Measurements from ENCODE around the gene SRY.
"Not testable (repeated sequence)": the region's sequence is repeated elsewhere in the genome, so short reads cannot be mapped to it uniquely, and the experiment has no call there.

The SRY gene

GRCh38 chrY:2787600-2787999 is at the start of gene SRY:
SRY (minus strand) TSS chrY:2787682; CDS start chrY:2787603, 79 bp downstream.
- DNase-seq (ENCODE audit: low spot score): no peak

DNA sequence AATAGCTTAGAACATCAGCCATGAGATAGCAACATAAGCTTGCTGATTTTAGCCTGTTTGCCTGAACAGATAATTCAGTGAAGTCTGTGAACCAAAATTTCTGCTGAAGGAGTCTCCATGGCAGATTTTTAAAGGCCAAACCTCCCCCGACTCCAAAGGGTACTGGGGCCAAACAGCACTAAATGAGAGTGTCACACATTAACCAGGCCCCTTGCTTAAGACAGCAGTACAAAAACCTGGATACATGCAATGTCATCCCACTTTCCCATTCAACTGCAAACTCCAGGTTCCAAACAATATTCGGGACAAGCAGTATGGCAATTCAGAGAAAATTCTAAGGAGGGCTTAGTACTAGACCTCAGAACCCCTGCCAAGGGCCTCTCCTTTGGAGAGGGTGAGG is 49.6 kb upstream of the SRY start:
- no peak for DNase-seq (ENCODE audit: low spot score)

- DNase-seq (ENCODE audit: low spot score): no peak
Measured at GRCh38 chrY:2835230-2835629, 47.7 kb upstream of the SRY start.

DNA sequence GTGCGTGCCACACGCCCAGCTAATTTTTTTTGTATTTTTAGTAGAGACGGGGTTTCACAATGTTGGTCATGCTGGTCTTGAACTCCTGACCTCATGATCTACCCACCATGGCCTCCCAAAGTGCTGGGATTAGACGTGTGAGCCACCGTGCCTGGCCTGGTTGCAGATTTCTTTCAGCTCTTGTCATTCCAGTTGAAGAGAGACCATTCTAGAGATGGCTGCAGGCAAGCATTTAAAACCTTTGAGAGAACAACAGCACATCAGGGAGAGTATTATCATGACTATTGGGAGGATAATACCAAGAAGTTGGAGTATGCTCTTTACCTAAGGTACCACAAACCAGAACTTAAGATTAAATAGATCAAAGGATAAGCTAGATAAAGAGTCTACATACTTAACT is 41.0 kb upstream of the SRY start:
- no peak for DNase-seq (ENCODE audit: low spot score)

GRCh38 chrY:2824471-2824870 is 37.0 kb upstream of the SRY start:
- no peak for DNase-seq (ENCODE audit: low spot score)

DNA sequence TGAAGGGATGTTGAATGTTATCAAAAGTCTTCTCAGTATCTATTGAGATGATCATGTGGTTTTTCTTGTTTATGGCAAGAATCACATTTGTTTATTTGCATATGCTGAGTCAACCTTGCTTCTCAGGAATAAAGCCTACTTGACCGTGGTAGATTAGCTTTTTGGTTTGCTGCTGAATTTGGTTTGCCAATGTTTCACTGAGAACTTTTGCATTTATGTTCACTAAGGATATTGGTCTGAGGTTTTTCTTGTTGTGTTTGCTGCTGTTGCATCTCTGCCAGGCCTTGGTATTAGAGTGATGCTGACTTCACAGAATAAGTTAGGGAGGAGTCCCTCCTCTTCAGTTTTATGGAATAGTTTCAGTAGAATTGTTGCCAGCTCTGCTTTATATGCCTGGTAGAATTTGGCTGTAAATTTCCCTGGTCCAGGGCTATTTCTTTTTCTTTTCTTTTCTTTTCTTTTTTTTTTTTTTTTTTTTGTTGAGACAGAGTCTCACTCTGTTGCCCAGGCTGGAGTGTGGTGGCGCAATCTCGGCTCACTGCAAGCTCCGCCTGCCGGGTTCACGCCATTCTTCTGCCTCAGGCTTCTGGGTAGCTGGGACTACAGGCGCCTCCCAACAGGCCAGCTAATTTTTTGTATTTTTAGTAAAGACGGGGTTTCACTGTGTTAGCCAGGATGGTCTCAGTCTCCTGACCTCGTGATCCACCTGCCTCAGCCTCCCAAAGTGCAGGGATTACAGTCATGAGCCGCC is 29.8 kb upstream of the SRY start:
- not testable (repeated sequence) for DNase-seq (ENCODE audit: low spot score)

DNA sequence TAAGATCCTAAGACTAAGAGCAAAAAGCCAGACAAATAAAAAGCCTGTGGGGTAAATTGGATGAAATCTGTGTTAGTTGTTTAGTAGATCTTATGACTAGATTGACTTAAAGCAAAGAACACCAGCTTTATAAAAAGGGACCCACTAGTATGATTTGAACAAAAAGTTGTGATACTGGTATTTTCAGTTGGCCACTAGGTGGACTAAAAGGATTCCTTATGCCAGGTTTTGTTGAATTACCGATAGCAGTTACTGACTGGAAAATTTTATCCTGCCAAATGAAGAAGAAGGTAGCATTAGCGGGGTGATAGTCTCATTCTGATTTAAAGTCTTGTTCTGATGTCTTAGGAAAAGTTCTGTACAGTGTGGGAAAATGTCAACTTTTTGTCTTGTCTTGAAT is 12.8 kb upstream of the SRY start:
- DNase-seq (ENCODE audit: low spot score): peak; percentile 10

GRCh38 chrY:2797991-2798390 is 10.5 kb upstream of the SRY start:
- DNase-seq (ENCODE audit: low spot score): no peak

- DNase-seq (ENCODE audit: low spot score): no peak
Measured at GRCh38 chrY:2796977-2797523, 9.6 kb upstream of the SRY start.

DNA sequence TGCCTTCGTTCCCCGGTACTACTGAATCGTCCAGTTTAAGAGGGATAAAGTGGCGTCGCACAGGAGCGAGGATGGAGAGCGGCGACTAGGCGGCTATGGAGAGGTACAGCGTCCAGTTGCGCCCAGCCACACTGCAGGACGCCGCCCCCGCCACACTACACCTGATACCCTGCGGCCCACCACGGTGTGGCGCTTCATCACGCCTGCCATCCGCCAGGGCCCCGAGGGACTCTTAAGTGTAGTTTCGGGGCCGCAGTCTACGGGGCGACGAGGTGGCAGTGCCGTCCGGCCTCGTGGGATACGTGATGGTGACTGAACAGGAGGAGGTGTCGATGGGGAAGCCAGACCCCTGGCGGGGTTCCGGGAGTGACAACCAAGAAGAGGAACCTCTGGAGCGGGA is 2.3 kb upstream of the SRY start:
- DNase-seq (ENCODE audit: low spot score): no peak

GRCh38 chrY:2786876-2787512 is 488 bp downstream of the SRY start:
- no peak for DNase-seq (ENCODE audit: low spot score)

All from hematopoietic multipotent progenitor cell treated with erythropoietin and hydrocortisone succinate and interleukin-3 and kit ligand, for 17 days (in vitro differentiated cells).